GM23248 (cell line): ENCODE measurements around the gene KCNV2.

Source experiments
- EZH2 ChIP-seq: fragments of 200-600 bp; sonication (generic); IDR thresholded peaks from 2 replicates; pipeline ENCODE4 v1.6.1; 2018; ENCODE audit warnings: antibody characterized with exemption, mild to moderate bottlenecking; ENCODE audit not compliant: insufficient read depth, poor library complexity, severe bottlenecking
- EZH2phosphoT487 ChIP-seq: fragments of 200-600 bp; sonication (generic); IDR thresholded peaks from 2 replicates; pipeline ENCODE4 v1.6.1; 2018; ENCODE audit warnings: antibody characterized with exemption, moderate library complexity, mild to moderate bottlenecking, low read depth; ENCODE audit not compliant: insufficient read depth

DNA sequence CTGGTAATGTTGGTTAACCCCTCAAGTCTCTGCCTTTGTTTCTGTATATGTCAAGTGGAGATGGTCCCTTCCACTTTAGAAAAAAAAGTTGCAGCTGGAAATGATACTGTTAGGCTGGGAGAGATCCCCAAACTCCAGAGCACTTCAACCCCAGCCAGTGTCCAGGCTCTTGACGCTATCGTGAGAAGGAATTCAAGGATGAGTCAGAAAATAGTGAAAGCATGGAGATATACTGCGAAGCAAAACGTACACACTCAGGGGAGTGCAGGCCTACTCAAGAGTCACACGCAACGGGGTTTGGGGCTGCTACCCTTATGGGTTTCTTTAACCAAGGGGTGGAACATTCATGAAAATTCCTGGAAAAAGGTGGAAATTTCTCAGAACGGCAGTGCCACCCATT is 24.9 kb downstream of the KCNV2 start:
- TF ChIP-seq EZH2: no peak
- no peak for TF ChIP-seq EZH2phosphoT487
